Panc1 (cell line): ENCODE results near the gene LETM1. TPM values are rescaled to one million over a fixed set of nuclear protein-coding genes. Genes with fewer than 3 reads are reported as not detected.
A peak's percentile ranks its signal among the peaks of the same experiment; 100 is the strongest.

Experiments
- ATAC-seq: fragments of 200-7000 bp; cut with Tn5 transposase; 2 replicates; pipeline ENCODE4 v1.9.1; 2020; ENCODE audit warnings: mild to moderate bottlenecking, moderate library complexity
- Bru-seq: library from RNA; stranded (reverse); fragments of 400-500 nt; gene quantifications from one replicate; lab custom pipeline; 2021; lab: Mats Ljungman, UMichigan
- BruChase-seq, 2 experiments: library from RNA; stranded (reverse); fragments of 400-500 nt; gene quantifications; one replicate each; lab custom pipeline; 2021; lab: Mats Ljungman, UMichigan
- BruUV-seq: library from RNA; stranded (reverse); fragments of 400-500 nt; replicated peaks from 2 replicates; lab custom pipeline; 2021; lab: Mats Ljungman, UMichigan
- CTCF ChIA-PET: fragments of 300-600 bp; sonication (Branson Sonifier 250); formaldehyde crosslinking; loops from one replicate; lab custom pipeline; 2022; ENCODE audit warnings: antibody characterized with exemption; lab: Charles Lee
- POLR2A ChIA-PET: fragments of 300-600 bp; sonication (Branson Sonifier 250); formaldehyde crosslinking; loops from one replicate; lab custom pipeline; 2022; ENCODE audit warnings: antibody characterized with exemption; lab: Charles Lee
- DNase-seq: peaks from one replicate; pipeline ENCODE4 v3.0.0-alpha.2; 2010; ENCODE audit warnings: low read depth, low spot score
- H3K27ac ChIP-seq: 2 replicates; pipeline ENCODE4 v1.5.1; 2011; ENCODE audit warnings: mild to moderate bottlenecking, low read length, inconsistent platforms
- H3K27me3 ChIP-seq: fragments of 200-500 bp; sonication (Bioruptor generic); 2 replicates; pipeline ENCODE4 v1.6.0; 2014; ENCODE audit warnings: low read length, inconsistent platforms; ENCODE audit not compliant: control insufficient read depth, insufficient read depth
- H3K36me3 ChIP-seq: fragments of 200-500 bp; sonication (Bioruptor generic); 2 replicates; pipeline ENCODE4 v1.5.1; 2014; ENCODE audit warnings: inconsistent platforms, mild to moderate bottlenecking, low read length, moderate library complexity; ENCODE audit not compliant: control insufficient read depth, insufficient read depth
- H3K4me1 ChIP-seq: 2 replicates; pipeline ENCODE4 v1.5.1; 2011; ENCODE audit warnings: inconsistent platforms, mild to moderate bottlenecking, low read length, moderate library complexity; ENCODE audit not compliant: control insufficient read depth, insufficient read depth
- H3K4me3 ChIP-seq, 2 experiments: 2 replicates each; pipeline ENCODE4 v1.5.1; 2011 to 2012; ENCODE audit warnings: low read depth in 2 of 2, low read length in 2 of 2, mild to moderate bottlenecking in 2 of 2, inconsistent platforms in 1 of 2, moderate library complexity in 1 of 2
- H3K9me3 ChIP-seq: fragments of 200-500 bp; sonication (Bioruptor generic); 2 replicates; pipeline ENCODE4 v1.5.1; 2014; ENCODE audit warnings: low read depth, mild to moderate bottlenecking, inconsistent platforms, low read length, moderate library complexity; ENCODE audit not compliant: control insufficient read depth, insufficient read depth
- POLR2AphosphoS5 ChIP-seq: IDR thresholded peaks from 2 replicates; pipeline ENCODE4 v1.6.1; 2012; ENCODE audit warnings: mild to moderate bottlenecking, low read depth, low read length, moderate library complexity
- SIN3A ChIP-seq: IDR thresholded peaks from 2 replicates; pipeline ENCODE4 v1.6.1; 2012; ENCODE audit warnings: low read depth, mild to moderate bottlenecking, low read length, moderate library complexity, borderline replicate concordance; ENCODE audit not compliant: insufficient read depth
- TCF7L2 ChIP-seq: IDR thresholded peaks from 2 replicates; pipeline ENCODE4 v1.6.1; 2011; ENCODE audit warnings: mild to moderate bottlenecking, low read depth, low read length, inconsistent platforms
- in situ Hi-C: cut with HindIII; loops from 2 replicates; pipeline ENCODE4 v1.10.0; 2016; ENCODE audit warnings: low sequenced_read_pairs, low pct_unique_long_range_greater_than_20kb
- intact Hi-C: fragments of 100-400 bp; cut with micrococcal nuclease; formaldehyde crosslinking; loops from one replicate; pipeline ENCODE4 v1.10.0; 2022; ENCODE audit not compliant: unreplicated experiment
- long read RNA-seq: library from polyadenylated mRNA; unstranded; transcript quantifications from one replicate; pipeline ENCODE4 v2.0.0, GENCODE V29; 2021; ENCODE audit not compliant: unreplicated experiment
- polyA plus RNA-seq: library from polyadenylated mRNA; unstranded; fragments of >200 nt; gene quantifications from one replicate; pipeline ENCODE4 v1.2.1, GENCODE V29; 2012; ENCODE audit warnings: missing spikeins; ENCODE audit not compliant: insufficient read length
- total RNA-seq: library from RNA; stranded (reverse); gene quantifications from one replicate; pipeline ENCODE4 v1.2.1, GENCODE V29; 2021; ENCODE audit not compliant: unreplicated experiment
- TF ChIP-seq, protein P1 (sequence below), 2 experiments: IDR thresholded peaks; 2 replicates each; pipeline ENCODE4 v1.6.1; 2011 to 2012; ENCODE audit warnings: low read depth in 2 of 2, control low read depth in 1 of 2, low read length in 1 of 2, mild to moderate bottlenecking in 1 of 2, moderate library complexity in 1 of 2; ENCODE audit not compliant: insufficient read depth in 1 of 2
- TF ChIP-seq, protein P2 (sequence below): fragments of 450-650 bp; IDR thresholded peaks from 2 replicates; pipeline ENCODE4 v1.5.1; 2017; ENCODE audit warnings: mild to moderate bottlenecking

LETM1 gene
- total RNA-seq = 67.6 TPM
- polyA plus RNA-seq = 54.8 TPM
- percentile 65 among the genes with signal in this experiment for Bru-seq, nascent RNA
- BruChase-seq, experiment 1, labeled RNA remaining after a 2-hour chase = percentile 78 among the genes with signal in this experiment
- percentile 88 among the genes with signal in this experiment for BruChase-seq, experiment 2, labeled RNA remaining after a 6-hour chase
- long read RNA-seq, full-length matches to known transcripts = 78 of 148 reads
- long read RNA-seq, partial matches to known transcripts = 22 of 148 reads
- long read RNA-seq, other reads (novel, unspliced or antisense) = 48 of 148 reads

DNA sequence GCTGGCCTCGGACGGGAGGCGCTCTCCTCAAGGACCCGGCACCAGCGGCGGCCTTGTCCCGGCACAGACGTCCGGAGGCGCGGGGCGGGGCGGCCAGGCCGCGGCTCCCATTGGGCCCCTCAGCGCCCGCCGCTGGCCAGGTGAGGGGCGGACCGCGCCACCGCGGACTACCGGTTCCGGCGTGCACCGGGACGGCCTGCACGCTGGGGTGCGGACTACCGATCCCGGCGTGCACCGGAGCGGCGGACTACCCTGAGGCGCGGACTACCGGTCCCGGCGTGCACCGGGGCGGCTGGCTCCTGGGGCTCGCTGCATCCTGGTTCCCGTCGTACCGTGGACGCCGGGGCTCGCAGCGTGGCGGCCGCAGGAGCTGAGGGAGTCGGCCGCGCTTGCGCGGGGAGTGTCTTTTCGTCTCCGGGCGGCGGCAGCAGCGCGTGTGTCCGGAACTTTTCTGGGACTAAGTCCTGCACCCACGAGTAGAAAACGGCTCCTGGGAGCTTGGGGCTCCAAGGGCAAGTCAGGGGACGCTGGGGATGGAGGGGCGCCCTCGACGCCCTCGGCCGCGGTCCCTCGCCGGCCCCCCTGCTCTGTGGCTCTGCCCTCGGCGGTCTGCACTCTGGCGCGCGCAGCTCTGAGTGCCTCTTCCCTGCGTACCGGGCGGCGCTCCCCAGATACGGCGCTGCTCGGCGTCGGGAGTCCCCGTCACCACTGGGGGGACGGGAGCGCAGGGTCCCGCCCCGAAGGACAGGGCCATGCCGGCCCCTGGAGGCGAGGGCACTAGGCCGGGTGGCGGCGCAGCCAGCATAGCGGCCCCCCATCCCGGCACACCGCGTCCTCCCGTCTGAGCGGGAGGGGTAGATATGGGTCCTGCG lies at the start of gene LETM1:
TSS of gene LETM1 (minus strand) at position 86 of the 872 bp plus-strand sequence. CDS start 206 bp downstream, outside the sequence.
- peak; percentile 71 for TF ChIP-seq POLR2AphosphoS5
- no peak; the same call in 1 of the 2 replicates for TF ChIP-seq TCF7L2
- TF ChIP-seq SIN3A = peak; percentile 28; the same call in 1 of the 2 replicates
- TF ChIP-seq, protein P1, sequence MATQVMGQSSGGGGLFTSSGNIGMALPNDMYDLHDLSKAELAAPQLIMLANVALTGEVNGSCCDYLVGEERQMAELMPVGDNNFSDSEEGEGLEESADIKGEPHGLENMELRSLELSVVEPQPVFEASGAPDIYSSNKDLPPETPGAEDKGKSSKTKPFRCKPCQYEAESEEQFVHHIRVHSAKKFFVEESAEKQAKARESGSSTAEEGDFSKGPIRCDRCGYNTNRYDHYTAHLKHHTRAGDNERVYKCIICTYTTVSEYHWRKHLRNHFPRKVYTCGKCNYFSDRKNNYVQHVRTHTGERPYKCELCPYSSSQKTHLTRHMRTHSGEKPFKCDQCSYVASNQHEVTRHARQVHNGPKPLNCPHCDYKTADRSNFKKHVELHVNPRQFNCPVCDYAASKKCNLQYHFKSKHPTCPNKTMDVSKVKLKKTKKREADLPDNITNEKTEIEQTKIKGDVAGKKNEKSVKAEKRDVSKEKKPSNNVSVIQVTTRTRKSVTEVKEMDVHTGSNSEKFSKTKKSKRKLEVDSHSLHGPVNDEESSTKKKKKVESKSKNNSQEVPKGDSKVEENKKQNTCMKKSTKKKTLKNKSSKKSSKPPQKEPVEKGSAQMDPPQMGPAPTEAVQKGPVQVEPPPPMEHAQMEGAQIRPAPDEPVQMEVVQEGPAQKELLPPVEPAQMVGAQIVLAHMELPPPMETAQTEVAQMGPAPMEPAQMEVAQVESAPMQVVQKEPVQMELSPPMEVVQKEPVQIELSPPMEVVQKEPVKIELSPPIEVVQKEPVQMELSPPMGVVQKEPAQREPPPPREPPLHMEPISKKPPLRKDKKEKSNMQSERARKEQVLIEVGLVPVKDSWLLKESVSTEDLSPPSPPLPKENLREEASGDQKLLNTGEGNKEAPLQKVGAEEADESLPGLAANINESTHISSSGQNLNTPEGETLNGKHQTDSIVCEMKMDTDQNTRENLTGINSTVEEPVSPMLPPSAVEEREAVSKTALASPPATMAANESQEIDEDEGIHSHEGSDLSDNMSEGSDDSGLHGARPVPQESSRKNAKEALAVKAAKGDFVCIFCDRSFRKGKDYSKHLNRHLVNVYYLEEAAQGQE (IDR thresholded peaks at IDR 0.05; ENCODE audit: insufficient read depth in 1 of 2, low read depth in 2 of 2, low read length in 1 of 2) = 0 out of 4 replicates have a peak, but pooled peaks of 1 of the 2 experiments have one; percentile 16
- H3K4me3 ChIP-seq = peak within 1 kb of the TSS; percentile 75 to 78
- ATAC-seq (peak; percentile 96), DNase-seq (no peak)
- H3K27ac ChIP-seq = peak within 1 kb of the TSS; percentile 83
- POLR2A ChIA-PET = interaction anchor here (0.6 kb wide), 1 partner anchor 19 kb away, joined by 9 read pairs; no protein-coding TSS in a partner anchor
- H3K27me3 ChIP-seq = no peaks in the 10 kb centered on the region
- in situ Hi-C loops = no loop called here
- CTCF ChIA-PET = no interaction called here
- no peaks in the 10 kb centered on the region for H3K9me3 ChIP-seq
- H3K4me1 ChIP-seq = peaks cover 15% of the 10 kb centered on the region
- peaks cover 5% of the 10 kb centered on the region for H3K36me3 ChIP-seq
- no TSS peak for BruUV-seq
- intact Hi-C loops = no loop called here

DNA sequence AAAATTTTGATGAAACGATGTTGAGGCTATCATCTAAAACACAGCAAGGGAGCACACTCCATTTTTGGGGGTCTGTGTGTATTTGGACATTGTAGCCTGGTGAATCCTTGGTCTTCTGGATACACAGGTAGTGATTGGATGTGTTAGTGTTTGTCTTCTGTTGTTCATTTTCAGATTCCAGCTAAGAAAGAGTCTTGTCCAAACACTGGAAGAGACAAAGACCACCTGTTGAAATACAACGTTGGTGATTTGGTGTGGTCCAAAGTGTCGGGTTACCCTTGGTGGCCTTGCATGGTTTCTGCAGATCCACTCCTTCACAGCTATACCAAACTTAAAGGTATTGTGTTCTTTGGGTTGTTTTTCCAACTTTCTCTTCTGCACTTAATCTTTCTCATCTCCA lies 48.1 kb upstream of the LETM1 start:
- Histone ChIP-seq H3K27me3 (no peaks in the 10 kb centered on the region), H3K4me1 (peaks cover 4% of the 10 kb centered on the region; the same call in 1 of the 2 replicates), H3K9me3 (no peaks in the 10 kb centered on the region), H3K27ac (no peak overlapping the region), H3K36me3 (peaks cover 4% of the 10 kb centered on the region; the same call in 1 of the 2 replicates), H3K4me3 (no peak overlapping the region)
- no TSS peak for BruUV-seq
- in situ Hi-C loops = no loop called here
- TF ChIP-seq SIN3A = no peak
- TF ChIP-seq POLR2AphosphoS5 = no peak
- TF ChIP-seq, protein P1 (IDR thresholded peaks at IDR 0.05; ENCODE audit: insufficient read depth in 1 of 2, low read depth in 2 of 2, low read length in 1 of 2) = no peak
- TF ChIP-seq, protein P2, sequence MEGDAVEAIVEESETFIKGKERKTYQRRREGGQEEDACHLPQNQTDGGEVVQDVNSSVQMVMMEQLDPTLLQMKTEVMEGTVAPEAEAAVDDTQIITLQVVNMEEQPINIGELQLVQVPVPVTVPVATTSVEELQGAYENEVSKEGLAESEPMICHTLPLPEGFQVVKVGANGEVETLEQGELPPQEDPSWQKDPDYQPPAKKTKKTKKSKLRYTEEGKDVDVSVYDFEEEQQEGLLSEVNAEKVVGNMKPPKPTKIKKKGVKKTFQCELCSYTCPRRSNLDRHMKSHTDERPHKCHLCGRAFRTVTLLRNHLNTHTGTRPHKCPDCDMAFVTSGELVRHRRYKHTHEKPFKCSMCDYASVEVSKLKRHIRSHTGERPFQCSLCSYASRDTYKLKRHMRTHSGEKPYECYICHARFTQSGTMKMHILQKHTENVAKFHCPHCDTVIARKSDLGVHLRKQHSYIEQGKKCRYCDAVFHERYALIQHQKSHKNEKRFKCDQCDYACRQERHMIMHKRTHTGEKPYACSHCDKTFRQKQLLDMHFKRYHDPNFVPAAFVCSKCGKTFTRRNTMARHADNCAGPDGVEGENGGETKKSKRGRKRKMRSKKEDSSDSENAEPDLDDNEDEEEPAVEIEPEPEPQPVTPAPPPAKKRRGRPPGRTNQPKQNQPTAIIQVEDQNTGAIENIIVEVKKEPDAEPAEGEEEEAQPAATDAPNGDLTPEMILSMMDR = no peak
- TF ChIP-seq TCF7L2 = no peak
- intact Hi-C loops = no loop called here
- ChIA-PET CTCF (interaction anchor here (0.6 kb wide), 1 partner anchor 332 kb away, joined by 3 read pairs; no protein-coding TSS in a partner anchor), POLR2A (no interaction called here)
- DNase-seq (no peak), ATAC-seq (no peak)
